PC-3 (cell line): ENCODE data around the gene BHLHE40.

Experiments
- EZH2 ChIP-seq: fragments of 300-600 bp; sonication (generic); IDR thresholded peaks from one replicate; pipeline ENCODE4 v1.6.1; 2017; ENCODE audit warnings: antibody characterized with exemption, mild to moderate bottlenecking, low read length; ENCODE audit not compliant: unreplicated experiment
- EZH2phosphoT487 ChIP-seq: fragments of 300-600 bp; sonication (generic); IDR thresholded peaks from 2 replicates; pipeline ENCODE4 v1.6.1; 2018; ENCODE audit warnings: mild to moderate bottlenecking, antibody characterized with exemption, low read length, borderline replicate concordance
- TF ChIP-seq, protein P1 (sequence below): fragments of 300-600 bp; sonication (generic); conservative IDR thresholded peaks from 2 replicates; pipeline ENCODE4 v1.5.1; 2017; ENCODE audit warnings: antibody characterized with exemption, low read depth, mild to moderate bottlenecking, low read length

DNA sequence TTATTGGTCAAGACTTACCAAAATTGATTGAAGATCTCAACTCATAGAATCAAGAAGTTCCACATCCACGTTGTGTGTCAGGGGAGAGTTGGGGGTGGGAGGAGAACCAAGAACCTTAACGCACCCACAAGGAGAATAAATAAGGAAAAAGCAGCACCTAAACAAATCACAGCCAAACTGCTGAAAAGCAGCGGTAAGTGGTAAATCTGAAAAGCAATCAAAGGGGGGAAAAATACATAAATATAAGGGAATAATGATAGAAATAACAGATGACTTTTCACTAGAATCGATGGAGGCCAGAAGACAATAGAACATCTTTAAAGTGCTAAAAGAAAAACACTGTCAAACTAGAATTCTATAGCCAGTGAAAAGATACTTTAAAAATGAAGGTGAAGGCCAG, 20.1 kb upstream of the BHLHE40 start:
- TF ChIP-seq EZH2 (no peak), EZH2phosphoT487 (no peak)
- TF ChIP-seq, protein P1, sequence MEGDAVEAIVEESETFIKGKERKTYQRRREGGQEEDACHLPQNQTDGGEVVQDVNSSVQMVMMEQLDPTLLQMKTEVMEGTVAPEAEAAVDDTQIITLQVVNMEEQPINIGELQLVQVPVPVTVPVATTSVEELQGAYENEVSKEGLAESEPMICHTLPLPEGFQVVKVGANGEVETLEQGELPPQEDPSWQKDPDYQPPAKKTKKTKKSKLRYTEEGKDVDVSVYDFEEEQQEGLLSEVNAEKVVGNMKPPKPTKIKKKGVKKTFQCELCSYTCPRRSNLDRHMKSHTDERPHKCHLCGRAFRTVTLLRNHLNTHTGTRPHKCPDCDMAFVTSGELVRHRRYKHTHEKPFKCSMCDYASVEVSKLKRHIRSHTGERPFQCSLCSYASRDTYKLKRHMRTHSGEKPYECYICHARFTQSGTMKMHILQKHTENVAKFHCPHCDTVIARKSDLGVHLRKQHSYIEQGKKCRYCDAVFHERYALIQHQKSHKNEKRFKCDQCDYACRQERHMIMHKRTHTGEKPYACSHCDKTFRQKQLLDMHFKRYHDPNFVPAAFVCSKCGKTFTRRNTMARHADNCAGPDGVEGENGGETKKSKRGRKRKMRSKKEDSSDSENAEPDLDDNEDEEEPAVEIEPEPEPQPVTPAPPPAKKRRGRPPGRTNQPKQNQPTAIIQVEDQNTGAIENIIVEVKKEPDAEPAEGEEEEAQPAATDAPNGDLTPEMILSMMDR = no peak
